HG03460 (cell line): ENCODE measurements around the gene BTBD9.

Experiments used
- ATAC-seq: cut with Tn5 transposase; IDR thresholded peaks from one replicate; pipeline ENCODE4 v1.9.1; 2021; ENCODE audit not compliant: unreplicated experiment

Gene BTBD9

GRCh38 chr6:38169221-38169976, 470.3 kb downstream of the BTBD9 start:
- ATAC-seq: no peak

- ATAC-seq: no peak
Measured at GRCh38 chr6:38168699-38169098, 471.0 kb downstream of the BTBD9 start.

DNA sequence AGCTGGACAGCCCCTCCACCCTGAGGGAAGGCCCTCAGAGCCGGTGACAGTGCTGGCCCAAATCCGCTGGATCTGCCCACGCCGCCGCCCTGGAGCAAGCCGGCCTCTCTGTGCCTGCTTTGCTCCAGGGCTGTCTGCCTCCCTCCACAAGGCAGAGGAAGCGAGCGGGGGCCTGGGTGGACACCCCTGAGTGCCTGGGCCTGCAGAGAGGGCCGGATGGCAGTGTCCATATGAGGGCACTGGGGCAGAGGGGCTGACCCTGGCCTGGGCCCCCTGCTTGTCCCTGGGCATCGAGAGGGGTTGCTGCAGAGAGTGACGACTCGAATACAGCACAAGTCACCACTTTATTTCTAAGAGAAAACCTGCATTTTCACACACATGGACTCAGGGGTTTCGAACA, 471.6 kb downstream of the BTBD9 start:
- no peak for ATAC-seq

GRCh38 chr6:38167598-38167997, 472.1 kb downstream of the BTBD9 start:
- no peak for ATAC-seq

DNA sequence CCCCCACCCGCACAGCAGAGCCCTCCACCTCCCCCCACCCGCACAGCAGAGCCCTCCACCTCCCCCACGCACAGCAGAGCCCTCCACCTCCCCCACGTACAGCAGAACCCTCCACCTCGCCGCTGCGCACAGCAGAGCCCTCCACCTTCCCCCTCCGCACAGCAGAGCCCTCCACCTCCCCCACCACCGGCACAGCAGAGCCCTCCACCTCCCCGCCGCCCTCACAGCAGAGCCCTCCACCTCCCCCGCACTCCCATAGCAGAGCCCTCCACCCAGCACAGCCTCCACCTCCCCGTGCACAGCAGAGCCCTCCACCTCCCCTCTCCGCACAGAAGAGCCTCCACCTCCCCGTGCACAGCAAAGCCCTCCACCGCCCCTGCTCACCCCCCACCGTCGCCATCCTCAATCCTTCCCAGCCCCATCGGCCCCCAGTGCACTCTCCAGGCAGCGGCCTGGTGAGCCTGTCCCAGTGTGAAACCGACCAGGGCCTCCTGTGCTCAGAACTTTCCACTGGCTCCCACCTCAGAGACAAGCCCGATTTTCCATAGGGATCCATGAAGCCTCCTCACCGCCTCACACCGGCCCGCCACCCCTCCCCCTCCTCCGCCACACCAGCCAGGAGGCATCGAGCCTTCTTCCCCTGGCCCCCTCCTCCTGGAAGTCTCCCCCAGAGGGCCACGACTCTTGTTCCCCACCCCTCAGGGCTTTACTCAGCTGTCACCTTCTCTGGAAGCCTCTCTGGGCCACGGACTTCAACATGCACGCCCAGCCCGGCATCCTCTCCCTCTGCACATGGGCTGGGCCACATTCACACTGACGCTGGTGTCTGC, 473.1 kb downstream of the BTBD9 start:
- ATAC-seq: no peak

DNA sequence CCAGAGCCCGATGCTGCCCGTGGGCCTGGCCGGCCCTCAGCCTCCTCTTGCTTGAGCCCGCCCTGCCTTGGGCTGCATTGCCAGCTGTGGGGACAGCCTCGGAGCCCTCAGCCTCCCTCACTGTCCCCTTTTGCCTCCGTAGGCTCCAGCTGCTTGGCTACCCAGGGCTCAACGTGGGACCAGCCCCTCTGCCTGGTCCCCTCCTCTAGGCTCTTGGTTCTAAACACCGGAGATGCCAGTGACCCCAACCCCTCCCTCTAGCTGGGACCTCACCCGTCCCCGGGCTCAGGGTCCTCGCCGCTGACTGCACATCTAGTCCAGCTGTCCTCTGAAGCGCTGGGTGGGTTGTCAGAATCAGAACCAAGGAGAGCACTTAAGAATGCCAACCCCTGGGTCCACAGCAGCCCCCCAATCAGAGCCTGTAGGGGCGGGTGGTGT, 475.0 kb downstream of the BTBD9 start:
- no peak for ATAC-seq

GRCh38 chr6:38164131-38164481, 475.6 kb downstream of the BTBD9 start:
- ATAC-seq: no peak

GRCh38 chr6:38163186-38164130, 476.3 kb downstream of the BTBD9 start:
- ATAC-seq: no peak

GRCh38 chr6:38162493-38163185, 477.1 kb downstream of the BTBD9 start:
- ATAC-seq: no peak

DNA sequence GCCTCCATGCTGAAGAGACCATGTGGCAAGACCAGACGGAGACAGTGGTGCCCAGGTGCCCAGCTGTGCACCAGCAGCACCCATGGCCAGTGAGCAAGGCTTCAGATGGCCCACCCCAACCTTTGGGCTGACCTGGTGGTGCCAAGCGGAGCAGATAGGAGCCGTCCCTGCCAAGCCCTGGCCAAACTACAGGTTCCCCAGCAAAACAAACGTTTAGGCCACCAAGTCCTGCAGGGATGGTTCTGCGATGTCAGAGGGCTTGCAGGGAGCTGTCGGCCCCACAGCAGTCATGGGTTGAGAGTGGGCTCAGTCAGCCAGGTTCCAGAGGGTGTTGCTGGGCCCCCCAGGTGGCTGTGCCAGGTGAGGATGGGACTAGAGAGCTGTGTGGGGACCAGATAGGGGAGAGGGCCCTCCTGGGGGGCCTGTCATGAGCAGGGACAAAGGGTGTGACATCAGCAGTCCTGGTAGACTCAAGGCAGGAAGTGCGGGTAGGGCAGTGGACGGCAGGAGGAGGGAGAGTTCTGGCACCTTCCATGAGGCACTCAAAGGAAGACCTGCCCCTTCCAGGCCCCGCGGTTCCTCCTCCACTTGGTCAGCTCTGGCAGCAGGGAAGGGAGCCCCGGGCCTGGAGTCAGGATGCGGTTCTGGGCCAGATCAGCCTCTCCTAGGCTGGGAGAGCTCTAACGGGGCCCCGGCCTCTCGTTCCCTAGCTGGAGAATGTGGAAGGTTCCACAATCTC, 477.8 kb downstream of the BTBD9 start:
- no peak for ATAC-seq

DNA sequence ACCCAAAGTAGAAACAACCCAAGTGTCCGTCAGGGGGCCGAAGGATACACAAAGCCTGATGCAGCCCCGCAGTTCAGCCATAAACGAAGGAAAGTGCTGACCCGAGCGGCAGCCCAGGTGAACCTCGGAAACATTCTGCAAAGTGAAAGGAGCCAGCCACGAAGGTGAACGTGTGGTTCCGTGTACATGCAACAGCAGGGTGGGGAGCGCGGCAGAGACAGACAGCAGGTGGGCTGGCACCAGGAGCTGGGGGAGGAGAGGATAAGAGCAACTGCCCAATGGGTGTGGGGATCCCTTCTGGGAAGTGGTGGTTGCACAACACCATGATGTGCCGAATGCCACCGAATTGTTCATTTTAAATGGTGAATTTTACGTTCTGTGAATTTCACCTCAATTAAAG, 478.4 kb downstream of the BTBD9 start:
- ATAC-seq: no peak

DNA sequence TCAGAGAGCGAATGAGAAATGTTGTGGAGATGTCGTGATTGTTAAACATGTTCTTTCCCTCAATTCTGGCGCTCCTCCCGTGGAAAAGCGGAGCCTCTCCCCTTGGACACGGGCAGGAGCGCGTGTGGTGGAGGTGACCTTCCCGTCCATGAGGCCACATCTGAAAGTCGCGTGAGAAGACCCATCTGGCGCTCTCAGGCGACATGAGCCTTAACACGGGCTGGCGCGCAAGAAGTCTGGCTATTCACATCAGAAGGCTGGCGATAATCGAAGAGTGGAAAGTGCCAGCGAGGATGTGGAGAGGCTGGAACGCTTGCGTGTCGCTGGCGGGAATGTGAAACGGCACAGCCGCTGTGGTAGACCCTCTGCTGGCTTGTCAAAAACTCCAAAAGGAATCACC, 478.9 kb downstream of the BTBD9 start:
- no peak for ATAC-seq

DNA sequence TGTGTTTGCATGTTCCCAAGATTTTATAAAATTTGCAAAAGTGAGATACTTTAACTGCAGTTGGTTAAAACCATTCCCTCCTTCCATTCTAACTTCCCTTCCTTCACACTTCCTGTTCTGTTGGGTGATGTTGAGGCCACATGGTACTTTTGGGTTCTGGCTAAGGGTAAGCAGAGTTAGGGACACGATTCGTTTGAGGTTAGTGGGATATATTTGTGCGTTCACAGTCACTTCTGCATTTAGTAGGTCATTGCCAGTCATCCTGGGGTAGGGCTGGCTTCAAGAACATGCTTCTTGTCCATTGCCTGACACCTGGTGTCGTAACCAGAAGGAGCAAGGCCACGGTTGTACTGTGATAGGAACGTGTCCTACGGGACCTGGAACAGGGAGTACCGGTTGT, 480.1 kb downstream of the BTBD9 start:
- ATAC-seq: no peak

DNA sequence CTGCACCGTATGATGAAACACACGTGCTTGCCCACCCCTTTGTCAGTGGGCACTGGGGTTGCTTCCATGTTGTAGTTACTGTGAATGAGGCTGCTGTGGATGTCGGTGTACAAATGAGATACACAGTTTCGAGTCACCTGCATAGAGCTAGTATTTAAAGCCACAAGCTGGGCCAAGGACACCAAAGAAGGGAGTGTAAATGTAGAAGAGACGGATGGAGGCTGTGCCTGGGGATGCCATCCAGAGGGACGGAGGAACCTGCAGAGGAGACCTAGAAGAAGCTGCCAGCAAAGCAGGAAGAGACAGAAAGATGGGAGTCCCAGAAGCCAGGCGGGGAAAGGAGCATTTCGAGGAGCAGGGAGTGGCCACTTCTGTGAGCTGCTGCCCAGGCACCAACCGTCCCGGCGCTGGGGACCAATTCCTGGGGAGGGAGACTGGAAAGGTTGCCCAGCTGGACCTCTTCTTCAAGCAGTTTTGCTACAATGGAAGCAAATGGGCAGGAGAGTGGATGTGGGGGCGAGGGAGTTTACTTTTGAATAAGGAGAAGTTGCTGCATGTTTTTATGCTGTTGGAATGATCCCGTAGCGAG, 480.9 kb downstream of the BTBD9 start:
- no peak for ATAC-seq

GRCh38 chr6:38157905-38158304, 481.8 kb downstream of the BTBD9 start:
- no peak for ATAC-seq

- ATAC-seq: no peak
Measured at GRCh38 chr6:38156818-38157565, 482.7 kb downstream of the BTBD9 start.

- ATAC-seq: no peak
Measured at GRCh38 chr6:38155621-38156204, 484.0 kb downstream of the BTBD9 start.

- no peak for ATAC-seq
Measured at GRCh38 chr6:38155144-38155543, 484.6 kb downstream of the BTBD9 start.

DNA sequence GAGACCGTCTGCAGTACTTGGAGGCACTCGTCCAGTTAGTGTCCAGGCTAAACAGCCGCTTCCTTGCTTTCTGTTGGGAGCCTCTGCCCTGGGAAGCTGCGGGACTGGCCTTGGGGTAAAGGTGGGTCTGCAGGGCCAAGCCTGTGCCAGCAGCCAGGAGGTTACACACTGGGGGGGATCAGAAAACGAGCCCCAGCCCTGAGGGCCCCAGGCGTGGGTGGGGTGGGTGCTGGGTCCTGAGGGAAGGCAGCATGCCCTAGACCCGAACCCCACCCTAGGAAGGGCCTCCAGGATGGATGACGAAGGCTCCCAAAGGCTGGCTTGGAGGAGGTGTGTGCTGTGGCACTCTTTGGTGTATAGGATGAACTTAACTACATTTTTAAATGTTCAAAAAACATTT, 485.0 kb downstream of the BTBD9 start:
- no peak for ATAC-seq
